SK-N-SH (cell line): ENCODE results near the gene TAF11L13.
"Not testable (repeated sequence)": the region's sequence is repeated elsewhere in the genome, so short reads cannot be mapped to it uniquely, and the experiment has no call there.

Experiments used
- MXI1 ChIP-seq: IDR thresholded peaks from 2 replicates; pipeline ENCODE4 v1.6.1; 2012; ENCODE audit warnings: mild to moderate bottlenecking, low read depth, low read length, improper control_type of control experiment
- NFIC ChIP-seq: IDR thresholded peaks from 2 replicates; pipeline ENCODE4 v1.4.0; 2012; ENCODE audit warnings: borderline replicate concordance
- SMC3 ChIP-seq: IDR thresholded peaks from 2 replicates; pipeline ENCODE4 v1.6.1; 2012; ENCODE audit warnings: low read depth, low read length, improper control_type of control experiment
- TAF1 ChIP-seq: IDR thresholded peaks from 2 replicates; pipeline ENCODE4 v1.6.1; 2012; ENCODE audit warnings: low read depth, mild to moderate bottlenecking, low read length, moderate library complexity, borderline replicate concordance
- YY1 ChIP-seq: IDR thresholded peaks from 2 replicates; pipeline ENCODE4 v1.4.0; 2012; ENCODE audit warnings: low read depth, mild to moderate bottlenecking
- TF ChIP-seq, protein P1 (sequence below): fragments of 200-600 bp; sonication (generic); IDR thresholded peaks from 2 replicates; pipeline ENCODE4 v1.6.1; 2017; ENCODE audit warnings: antibody characterized with exemption, mild to moderate bottlenecking, moderate library complexity
- TF ChIP-seq, protein P2 (sequence below): IDR thresholded peaks from 2 replicates; pipeline ENCODE4 v1.4.0; 2012; ENCODE audit warnings: low read depth
- TF ChIP-seq, protein P3 (sequence below): IDR thresholded peaks from 2 replicates; pipeline ENCODE4 v1.6.1; 2012; ENCODE audit warnings: mild to moderate bottlenecking, low read depth, low read length, moderate library complexity

DNA sequence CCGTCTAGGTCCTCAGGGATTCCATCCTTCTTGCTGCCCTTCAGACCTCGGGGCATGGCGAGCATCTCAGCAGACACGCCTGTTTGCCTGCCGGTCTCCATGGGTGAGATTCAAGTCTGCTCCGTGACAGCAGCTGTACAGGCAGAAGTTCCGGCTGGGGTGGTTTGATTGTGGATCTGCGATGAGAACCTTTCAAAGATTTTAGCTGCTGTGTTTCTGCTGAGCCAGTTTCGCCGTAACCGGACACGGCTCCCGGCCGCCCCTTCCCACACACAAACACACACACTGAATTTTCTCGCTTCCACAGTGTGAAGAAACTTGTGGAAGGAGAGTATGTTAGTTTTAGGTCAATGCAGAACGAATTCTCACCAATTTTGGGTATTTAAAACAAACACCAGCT lies 41.0 kb upstream of the TAF11L13 start, which contains the start of gene TAF11L8:
- not testable (repeated sequence) for TF ChIP-seq MXI1, SMC3, TAF1, YY1, NFIC
- TF ChIP-seq, protein P1, sequence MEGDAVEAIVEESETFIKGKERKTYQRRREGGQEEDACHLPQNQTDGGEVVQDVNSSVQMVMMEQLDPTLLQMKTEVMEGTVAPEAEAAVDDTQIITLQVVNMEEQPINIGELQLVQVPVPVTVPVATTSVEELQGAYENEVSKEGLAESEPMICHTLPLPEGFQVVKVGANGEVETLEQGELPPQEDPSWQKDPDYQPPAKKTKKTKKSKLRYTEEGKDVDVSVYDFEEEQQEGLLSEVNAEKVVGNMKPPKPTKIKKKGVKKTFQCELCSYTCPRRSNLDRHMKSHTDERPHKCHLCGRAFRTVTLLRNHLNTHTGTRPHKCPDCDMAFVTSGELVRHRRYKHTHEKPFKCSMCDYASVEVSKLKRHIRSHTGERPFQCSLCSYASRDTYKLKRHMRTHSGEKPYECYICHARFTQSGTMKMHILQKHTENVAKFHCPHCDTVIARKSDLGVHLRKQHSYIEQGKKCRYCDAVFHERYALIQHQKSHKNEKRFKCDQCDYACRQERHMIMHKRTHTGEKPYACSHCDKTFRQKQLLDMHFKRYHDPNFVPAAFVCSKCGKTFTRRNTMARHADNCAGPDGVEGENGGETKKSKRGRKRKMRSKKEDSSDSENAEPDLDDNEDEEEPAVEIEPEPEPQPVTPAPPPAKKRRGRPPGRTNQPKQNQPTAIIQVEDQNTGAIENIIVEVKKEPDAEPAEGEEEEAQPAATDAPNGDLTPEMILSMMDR, result not testable (repeated sequence)
- TF ChIP-seq, protein P2, sequence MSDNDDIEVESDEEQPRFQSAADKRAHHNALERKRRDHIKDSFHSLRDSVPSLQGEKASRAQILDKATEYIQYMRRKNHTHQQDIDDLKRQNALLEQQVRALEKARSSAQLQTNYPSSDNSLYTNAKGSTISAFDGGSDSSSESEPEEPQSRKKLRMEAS, result not testable (repeated sequence)
- TF ChIP-seq, protein P3, sequence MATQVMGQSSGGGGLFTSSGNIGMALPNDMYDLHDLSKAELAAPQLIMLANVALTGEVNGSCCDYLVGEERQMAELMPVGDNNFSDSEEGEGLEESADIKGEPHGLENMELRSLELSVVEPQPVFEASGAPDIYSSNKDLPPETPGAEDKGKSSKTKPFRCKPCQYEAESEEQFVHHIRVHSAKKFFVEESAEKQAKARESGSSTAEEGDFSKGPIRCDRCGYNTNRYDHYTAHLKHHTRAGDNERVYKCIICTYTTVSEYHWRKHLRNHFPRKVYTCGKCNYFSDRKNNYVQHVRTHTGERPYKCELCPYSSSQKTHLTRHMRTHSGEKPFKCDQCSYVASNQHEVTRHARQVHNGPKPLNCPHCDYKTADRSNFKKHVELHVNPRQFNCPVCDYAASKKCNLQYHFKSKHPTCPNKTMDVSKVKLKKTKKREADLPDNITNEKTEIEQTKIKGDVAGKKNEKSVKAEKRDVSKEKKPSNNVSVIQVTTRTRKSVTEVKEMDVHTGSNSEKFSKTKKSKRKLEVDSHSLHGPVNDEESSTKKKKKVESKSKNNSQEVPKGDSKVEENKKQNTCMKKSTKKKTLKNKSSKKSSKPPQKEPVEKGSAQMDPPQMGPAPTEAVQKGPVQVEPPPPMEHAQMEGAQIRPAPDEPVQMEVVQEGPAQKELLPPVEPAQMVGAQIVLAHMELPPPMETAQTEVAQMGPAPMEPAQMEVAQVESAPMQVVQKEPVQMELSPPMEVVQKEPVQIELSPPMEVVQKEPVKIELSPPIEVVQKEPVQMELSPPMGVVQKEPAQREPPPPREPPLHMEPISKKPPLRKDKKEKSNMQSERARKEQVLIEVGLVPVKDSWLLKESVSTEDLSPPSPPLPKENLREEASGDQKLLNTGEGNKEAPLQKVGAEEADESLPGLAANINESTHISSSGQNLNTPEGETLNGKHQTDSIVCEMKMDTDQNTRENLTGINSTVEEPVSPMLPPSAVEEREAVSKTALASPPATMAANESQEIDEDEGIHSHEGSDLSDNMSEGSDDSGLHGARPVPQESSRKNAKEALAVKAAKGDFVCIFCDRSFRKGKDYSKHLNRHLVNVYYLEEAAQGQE, result not testable (repeated sequence)
